GM12801 (cell line): ENCODE data around the gene ITPK1.

Experiments used
- CTCF ChIP-seq: IDR thresholded peaks from one replicate; pipeline ENCODE4 v1.5.1; 2011; ENCODE audit warnings: control low read depth; ENCODE audit not compliant: insufficient read length; ENCODE audit errors: extremely low read depth

The ITPK1 gene

DNA sequence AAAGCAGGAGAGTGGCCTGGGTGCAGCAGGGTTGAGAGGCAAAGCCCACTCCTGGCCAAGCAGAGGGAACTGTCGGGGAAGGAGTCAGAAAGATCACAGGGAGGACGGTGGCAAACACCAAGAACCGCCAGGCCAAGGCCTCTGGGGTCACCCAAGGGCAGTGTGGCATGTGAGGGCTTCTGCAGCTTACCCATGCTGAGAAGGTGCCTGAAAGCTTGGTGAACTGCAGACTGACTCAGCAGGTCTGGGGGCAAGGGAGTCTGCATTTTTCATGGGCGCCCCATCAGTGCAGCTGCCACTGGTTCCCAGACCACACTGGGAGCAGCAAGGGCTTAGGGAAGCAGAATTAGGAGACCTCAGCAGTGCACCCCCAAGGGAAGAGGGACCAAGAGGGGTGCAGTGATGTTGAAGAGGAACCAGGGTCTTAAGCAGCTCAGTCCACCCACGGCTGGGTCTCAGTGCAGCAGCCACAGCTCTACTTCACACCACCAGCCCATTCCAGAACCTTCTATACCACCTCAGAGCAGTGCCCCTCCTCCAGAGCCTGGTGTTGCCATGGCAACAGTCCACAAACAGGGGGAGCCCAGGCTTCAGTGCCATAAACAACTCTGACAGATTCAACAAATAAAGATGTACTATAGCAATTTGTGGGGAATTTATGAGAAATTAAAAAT is 59.4 kb downstream of the ITPK1 start:
- no peak for TF ChIP-seq CTCF

DNA sequence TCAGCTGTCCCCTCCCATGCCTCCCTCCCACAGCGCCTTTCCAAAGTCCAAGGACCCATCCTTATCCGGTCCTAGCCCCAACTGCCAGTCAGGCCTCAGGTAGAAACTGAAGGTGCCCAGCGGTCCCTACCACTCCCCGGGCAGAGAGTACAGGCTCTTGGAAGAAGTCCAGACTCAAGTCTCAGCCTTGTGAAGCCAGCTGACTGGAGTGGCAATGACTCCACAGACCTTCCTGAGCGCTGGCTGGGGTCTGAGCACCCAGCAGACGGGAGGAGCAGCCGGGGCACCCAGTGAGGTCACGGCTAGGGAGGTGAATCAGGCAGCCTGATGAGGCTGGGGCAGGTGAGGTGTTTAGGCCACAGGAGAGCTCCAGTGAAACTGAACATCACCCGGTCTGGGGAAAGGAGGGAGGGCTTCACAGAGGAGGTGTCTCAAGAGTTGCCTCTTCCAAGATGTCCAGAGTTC is 60.0 kb downstream of the ITPK1 start:
- no peak for TF ChIP-seq CTCF

DNA sequence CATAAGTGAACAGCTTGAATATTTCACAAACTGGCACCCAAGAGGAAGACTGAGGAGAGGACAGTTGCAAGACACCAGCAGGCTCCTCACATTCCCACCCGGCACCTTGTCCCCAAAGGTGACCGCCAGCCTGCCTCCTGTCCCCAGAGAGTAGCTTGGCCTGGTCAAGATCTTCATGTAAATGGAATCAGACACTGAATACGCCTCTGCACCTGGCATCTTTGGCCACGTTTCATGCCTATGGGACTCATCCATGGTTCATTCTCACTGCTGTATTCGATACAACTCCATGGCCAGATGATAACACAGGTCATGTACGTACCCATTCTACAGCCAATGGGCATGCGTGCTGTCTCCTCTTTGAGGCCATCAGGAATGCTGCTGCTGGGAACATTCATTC is 60.8 kb downstream of the ITPK1 start:
- no peak for TF ChIP-seq CTCF

- no peak for TF ChIP-seq CTCF
Observed at GRCh38 chr14:93054006-93054405, 61.7 kb downstream of the ITPK1 start.

- TF ChIP-seq CTCF, result no peak
Observed at GRCh38 chr14:93051600-93052546, 63.9 kb downstream of the ITPK1 start.

DNA sequence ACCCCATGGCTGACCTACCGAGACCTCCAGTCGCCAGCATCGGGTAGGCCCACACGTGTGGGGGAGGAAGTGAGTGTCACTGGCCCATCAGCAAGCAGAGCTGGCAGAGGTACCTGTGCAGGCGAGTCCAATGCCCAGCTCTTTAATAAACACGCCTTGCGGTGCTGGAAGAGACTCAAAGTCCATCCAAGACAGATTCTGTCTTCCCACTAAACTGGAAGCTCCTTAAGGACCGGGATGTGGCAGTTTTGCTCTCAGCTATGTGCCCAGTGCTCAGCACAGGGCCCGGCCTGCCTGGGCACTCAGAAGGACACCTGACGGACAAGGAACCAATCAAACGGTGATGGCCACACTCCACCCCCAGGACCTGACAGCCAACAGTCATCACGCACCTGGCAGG is 65.0 kb downstream of the ITPK1 start:
- TF ChIP-seq CTCF, result no peak

- TF ChIP-seq CTCF, result no peak
Observed at GRCh38 chr14:93049867-93050331, 65.8 kb downstream of the ITPK1 start.
